Measurements from ENCODE around the gene LCLAT1. TPM values are rescaled to one million over a fixed set of nuclear protein-coding genes. Genes with fewer than 3 reads are reported as not detected.

LCLAT1 gene
- total RNA-seq, 4 donors from 2014 or later, result 25.3 to 55.4 (median 43.1) TPM

DNA sequence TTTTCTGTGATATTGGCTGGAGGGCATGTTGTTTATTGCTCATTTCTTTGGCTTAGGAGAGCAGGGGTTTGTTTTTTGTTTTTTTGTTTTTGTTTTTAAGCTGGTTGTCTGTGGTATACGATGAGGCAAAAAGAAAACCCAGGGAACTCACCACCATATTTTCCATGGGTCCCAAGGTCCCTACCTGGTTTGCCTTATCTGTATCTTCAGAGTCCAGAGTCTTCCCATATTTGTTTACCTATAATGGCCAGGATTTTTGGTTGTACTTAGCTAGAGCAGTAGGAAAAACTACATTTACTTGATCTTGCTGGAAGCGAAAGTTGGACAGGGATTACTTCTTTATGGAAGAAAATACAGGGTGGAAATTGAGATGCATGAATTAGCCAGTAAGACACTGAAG is 9.5 kb downstream of the LCLAT1 start:
- H3K27ac ChIP-seq, result no peak overlapping the region
- WGBS, 2 donors (ENCODE audit: low coverage in 1 of 2), result 91 to 100% methylated on average over 2 of the region's 2 CpGs

GRCh38 chr2:30457296-30457695 is 10.2 kb downstream of the LCLAT1 start:
- no peak for ATAC-seq
- H3K4me3 ChIP-seq, result no peak overlapping the region
- H3K4me1 ChIP-seq, result peaks cover 0 to 22% (median 4%) of the 10 kb centered on the region in 3 donors
- TF ChIP-seq POLR2A (IDR thresholded peaks at IDR 0.05) (no peak), POLR2AphosphoS5 (IDR thresholded peaks at IDR 0.05) (no peak)
- no peaks in the 10 kb centered on the region for H3K36me3 ChIP-seq
- no peak overlapping the region for H3K27ac ChIP-seq
- no peaks in the 10 kb centered on the region for H3K9me3 ChIP-seq
- no peaks in the 10 kb centered on the region for H3K27me3 ChIP-seq

More for the DNA sequence above, 9.5 kb downstream of the LCLAT1 start:
- H3K9me3 ChIP-seq, result no peaks in the 10 kb centered on the region
- no peak overlapping the region for H3K4me3 ChIP-seq
- TF ChIP-seq, protein P1, sequence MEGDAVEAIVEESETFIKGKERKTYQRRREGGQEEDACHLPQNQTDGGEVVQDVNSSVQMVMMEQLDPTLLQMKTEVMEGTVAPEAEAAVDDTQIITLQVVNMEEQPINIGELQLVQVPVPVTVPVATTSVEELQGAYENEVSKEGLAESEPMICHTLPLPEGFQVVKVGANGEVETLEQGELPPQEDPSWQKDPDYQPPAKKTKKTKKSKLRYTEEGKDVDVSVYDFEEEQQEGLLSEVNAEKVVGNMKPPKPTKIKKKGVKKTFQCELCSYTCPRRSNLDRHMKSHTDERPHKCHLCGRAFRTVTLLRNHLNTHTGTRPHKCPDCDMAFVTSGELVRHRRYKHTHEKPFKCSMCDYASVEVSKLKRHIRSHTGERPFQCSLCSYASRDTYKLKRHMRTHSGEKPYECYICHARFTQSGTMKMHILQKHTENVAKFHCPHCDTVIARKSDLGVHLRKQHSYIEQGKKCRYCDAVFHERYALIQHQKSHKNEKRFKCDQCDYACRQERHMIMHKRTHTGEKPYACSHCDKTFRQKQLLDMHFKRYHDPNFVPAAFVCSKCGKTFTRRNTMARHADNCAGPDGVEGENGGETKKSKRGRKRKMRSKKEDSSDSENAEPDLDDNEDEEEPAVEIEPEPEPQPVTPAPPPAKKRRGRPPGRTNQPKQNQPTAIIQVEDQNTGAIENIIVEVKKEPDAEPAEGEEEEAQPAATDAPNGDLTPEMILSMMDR (IDR thresholded peaks at IDR 0.05), result no peak
- no peak for TF ChIP-seq EP300 (IDR thresholded peaks at IDR 0.05)
- TF ChIP-seq POLR2A (IDR thresholded peaks at IDR 0.05), result no peak
- no peak for TF ChIP-seq POLR2AphosphoS5 (IDR thresholded peaks at IDR 0.05)
- H3K36me3 ChIP-seq, result no peaks in the 10 kb centered on the region
- ATAC-seq, result no peak
- no peaks in the 10 kb centered on the region for H3K27me3 ChIP-seq
- H3K4me1 ChIP-seq, result peaks cover 0 to 22% (median 4%) of the 10 kb centered on the region in 3 donors

DNA sequence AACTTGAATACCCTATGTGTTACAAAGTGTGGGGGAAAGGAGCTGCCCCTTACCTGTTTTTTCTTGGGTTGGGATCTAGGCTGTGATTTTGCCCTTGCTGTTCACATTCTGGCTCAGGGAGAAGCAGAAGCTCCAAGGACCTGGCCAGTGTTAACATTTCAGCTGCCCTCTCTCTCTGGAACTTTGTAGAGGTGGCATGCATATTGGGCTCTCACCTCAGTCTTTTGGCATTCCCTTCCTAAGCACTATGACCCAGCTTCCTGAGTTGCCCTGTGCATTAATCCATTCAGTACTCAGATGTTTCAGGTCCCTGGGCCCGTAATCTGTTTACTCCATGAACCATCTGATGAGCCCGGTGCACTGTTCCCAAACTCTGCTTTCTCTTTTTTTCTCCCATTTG is 12.1 kb downstream of the LCLAT1 start:
- no peaks in the 10 kb centered on the region for H3K27me3 ChIP-seq
- WGBS, 2 donors (ENCODE audit: low coverage in 1 of 2), result 46 to 59% methylated on average over 2 of the region's 2 CpGs
- peaks cover 0 to 20% (median 4%) of the 10 kb centered on the region in 3 donors for H3K4me1 ChIP-seq
- H3K4me3 ChIP-seq, result no peak overlapping the region
- TF ChIP-seq POLR2AphosphoS5 (IDR thresholded peaks at IDR 0.05), result no peak
- TF ChIP-seq EP300 (IDR thresholded peaks at IDR 0.05), result no peak
- TF ChIP-seq, protein P1 (IDR thresholded peaks at IDR 0.05), result no peak
- no peak for TF ChIP-seq POLR2A (IDR thresholded peaks at IDR 0.05)
- H3K27ac ChIP-seq, result no peak overlapping the region
- no peaks in the 10 kb centered on the region for H3K36me3 ChIP-seq
- no peak for ATAC-seq
- no peaks in the 10 kb centered on the region for H3K9me3 ChIP-seq

DNA sequence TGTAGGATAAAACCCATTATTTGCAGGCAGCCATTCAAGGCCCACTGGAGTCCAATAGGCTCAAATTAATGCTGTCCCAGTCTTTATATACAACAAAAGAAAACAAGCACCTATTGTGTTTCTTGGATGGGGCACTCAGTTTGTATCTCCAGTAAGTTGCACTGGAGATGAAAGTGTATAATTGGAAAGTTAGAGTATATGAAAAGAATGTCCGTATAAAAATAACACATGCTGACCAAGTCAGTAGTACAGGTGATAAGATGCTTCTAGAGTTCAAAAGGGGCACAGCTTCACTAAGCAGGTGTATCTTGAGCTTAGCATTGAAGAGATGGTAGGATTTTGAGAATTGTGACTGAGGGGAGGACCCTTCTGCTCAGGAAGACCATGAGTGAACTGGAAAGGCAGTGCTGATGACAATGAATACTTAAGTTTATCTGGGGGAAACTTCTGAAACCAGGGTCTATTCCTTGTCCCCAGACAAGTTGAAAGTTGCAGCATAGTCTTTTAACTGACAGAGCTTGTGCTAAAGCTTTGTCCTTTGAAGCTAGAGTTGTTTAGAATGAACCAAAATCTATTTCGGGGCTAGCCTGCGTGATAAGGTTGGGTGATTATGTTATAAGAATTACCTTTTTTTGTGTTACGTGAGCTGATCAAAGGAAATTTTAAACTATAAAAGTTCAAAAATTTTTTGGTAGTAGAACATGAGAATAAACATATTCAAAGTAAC is 15.2 kb downstream of the LCLAT1 start:
- ATAC-seq, result no peak
- WGBS, 2 donors (ENCODE audit: low coverage in 1 of 2), result 63 to 92% methylated on average over 4 of the region's 4 CpGs
- no peak overlapping the region for H3K27ac ChIP-seq
- H3K4me1 ChIP-seq, result peaks cover 0 to 30% (median 4%) of the 10 kb centered on the region in 3 donors
- no peak overlapping the region for H3K4me3 ChIP-seq
- no peaks in the 10 kb centered on the region for H3K36me3 ChIP-seq
- H3K9me3 ChIP-seq, result no peaks in the 10 kb centered on the region
- no peaks in the 10 kb centered on the region for H3K27me3 ChIP-seq
- TF ChIP-seq EP300 (IDR thresholded peaks at IDR 0.05), result no peak
- TF ChIP-seq POLR2AphosphoS5 (IDR thresholded peaks at IDR 0.05), result no peak
- TF ChIP-seq, protein P1 (IDR thresholded peaks at IDR 0.05), result no peak
- TF ChIP-seq POLR2A (IDR thresholded peaks at IDR 0.05), result no peak

DNA sequence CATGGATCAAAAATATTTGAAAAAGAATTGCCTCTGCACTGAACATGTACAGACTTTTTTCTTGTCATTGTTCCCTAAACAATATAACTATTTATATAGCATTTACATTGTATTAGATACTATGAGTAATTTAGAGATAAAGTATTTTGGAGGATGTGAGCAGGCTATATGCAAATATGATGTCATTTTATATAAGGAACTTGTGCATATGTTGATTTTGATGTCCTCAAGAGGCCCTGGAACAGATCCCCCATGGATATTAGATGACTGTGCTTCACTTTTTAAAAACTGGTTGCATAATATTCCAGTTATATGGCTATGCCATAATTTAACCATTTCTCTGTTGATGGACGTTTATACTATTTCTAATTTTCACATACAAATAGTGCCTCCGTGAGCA is 16.5 kb downstream of the LCLAT1 start:
- no peaks in the 10 kb centered on the region for H3K27me3 ChIP-seq
- H3K4me1 ChIP-seq, result peaks cover 0 to 30% (median 4%) of the 10 kb centered on the region in 3 donors
- no peak for ATAC-seq
- H3K27ac ChIP-seq, result no peak overlapping the region
- WGBS, 2 donors (ENCODE audit: low coverage in 1 of 2), result 42 to 48% methylated on average over 2 of the region's 2 CpGs
- TF ChIP-seq POLR2AphosphoS5 (IDR thresholded peaks at IDR 0.05) (no peak), EP300 (IDR thresholded peaks at IDR 0.05) (no peak), POLR2A (IDR thresholded peaks at IDR 0.05) (no peak)
- TF ChIP-seq, protein P1 (IDR thresholded peaks at IDR 0.05), result no peak
- H3K36me3 ChIP-seq, result no peaks in the 10 kb centered on the region
- no peak overlapping the region for H3K4me3 ChIP-seq
- H3K9me3 ChIP-seq, result no peaks in the 10 kb centered on the region
